Measurements from ENCODE around the gene PCED1B. TPM values are rescaled to one million over a fixed set of nuclear protein-coding genes. Genes with fewer than 3 reads are reported as not detected.
A peak's percentile ranks its signal among the peaks of the same experiment; 100 is the strongest.
"Not testable (repeated sequence)": the region's sequence is repeated elsewhere in the genome, so short reads cannot be mapped to it uniquely, and the experiment has no call there.

PCED1B gene
- total RNA-seq, 1 donor from 2014 or later, result 1.7 TPM

DNA sequence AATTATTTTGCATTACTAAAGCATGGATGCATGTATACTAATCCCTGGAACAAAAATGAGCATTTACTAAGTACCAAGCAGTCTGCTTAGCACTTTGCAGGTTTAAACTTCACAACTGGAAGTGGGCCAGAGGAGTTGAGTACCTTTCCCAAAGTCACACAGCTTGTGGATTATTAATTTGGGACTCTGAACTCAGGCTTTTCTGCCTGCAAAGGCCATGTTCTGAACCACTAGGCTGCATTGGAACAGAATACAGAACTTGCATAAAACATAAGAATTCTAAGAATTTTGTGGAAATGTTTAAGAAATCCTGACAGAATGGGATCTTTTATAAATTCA is 133.2 kb downstream of the PCED1B start:
- ATAC-seq, result no peak

DNA sequence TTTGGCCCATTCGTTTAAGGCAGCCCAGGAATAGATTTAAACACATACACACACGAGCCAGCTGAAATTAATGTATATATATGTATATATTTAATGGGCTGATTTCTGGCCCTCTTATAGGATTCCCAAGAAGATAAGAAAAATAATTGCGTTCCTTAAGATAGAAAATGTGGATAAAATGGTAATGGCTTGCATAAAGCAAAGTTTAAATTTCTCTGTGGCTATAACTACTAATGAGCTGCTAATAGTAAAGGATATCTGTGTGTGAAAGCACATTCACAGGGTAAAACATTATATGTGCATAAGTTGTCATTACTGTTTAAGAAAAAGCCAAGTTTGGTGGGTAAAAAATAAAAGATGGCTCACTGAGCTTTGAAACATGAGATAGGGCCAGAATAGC is 134.0 kb downstream of the PCED1B start:
- no peak for ATAC-seq

DNA sequence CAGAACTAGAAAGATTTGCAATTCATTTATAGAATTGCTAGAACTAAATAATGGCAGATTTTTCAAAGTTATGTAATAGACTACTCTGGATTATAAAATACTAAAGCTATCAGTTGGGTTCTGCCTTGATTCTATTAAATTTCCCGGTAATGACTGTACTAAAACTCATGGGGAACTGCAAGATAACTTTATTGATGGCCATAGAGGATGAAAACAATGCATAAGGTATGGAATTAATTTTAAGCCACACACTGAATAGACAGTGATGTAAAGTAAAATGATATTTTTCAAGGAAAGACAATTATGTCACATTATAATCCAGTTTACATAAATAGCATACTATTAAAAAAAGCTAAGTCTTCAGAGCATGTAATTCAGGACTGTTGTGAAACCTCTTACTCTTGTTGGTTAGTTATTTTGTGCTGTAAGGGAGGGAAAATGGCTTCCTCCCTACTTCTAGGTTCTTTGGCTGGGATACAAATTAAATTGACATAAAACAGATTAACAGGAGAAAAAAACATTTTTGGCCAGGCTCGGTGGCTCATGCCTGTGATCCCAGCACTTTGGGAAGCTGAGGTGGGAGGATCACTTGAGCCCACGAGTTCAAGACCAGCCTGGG is 134.7 kb downstream of the PCED1B start:
- no peak for ATAC-seq

DNA sequence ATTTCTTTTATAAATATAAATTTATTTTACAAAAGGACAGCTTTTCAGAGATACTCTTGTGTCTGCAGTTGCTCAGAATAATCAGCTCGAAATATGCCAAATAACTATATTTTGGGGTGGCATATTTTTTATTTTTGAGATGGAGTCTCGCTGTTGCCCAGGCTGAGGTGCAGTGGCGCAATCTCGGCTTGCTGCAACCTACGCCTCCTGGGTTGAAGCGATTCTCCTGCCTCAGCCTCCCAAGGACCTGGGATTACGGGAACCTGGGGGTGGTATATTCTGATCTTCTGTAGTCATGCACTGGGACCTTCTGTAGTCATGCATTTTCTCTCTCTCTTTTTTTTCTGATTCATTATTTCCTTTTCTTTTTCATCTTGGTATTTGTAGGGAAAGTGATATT is 135.3 kb downstream of the PCED1B start:
- no peak for ATAC-seq

DNA sequence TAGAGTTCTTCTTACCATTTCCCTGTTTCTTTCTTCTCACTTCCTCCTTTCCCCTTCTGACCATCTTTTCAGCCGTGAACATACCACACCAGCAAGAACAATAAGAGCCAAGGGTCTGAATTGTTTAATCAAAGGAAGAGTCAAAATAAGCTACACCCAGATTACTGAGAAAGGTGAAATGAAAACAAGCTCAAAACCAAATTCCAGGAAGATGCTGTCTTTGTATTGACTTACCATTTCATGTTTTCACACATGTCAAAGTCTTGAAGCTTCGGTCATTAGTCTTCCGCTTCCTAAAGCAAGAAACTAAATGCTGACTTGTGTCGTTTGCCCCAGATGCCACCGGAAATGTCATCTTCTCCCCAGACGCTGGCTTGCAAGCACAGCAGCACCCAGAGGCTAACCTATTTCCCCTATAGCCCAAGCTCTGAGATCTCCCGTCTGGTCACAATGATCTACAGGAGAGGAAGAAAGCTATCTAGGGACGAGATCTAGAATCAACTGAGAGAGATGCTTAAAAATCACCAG is 136.8 kb downstream of the PCED1B start:
- ATAC-seq, result peak; percentile 17

DNA sequence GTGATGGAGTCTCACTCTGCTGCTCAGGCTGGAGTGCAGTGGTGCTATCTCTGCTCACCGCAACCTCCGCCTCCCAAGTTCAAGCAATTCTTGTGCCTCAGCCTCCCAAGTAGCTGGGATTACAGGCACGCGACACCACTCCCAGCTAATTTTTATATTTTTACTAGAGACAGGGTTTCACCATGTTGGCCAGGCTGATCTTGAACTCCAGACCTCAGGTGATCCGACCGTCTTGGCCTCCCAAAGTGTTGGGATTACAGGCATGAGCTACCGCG is 138.1 kb downstream of the PCED1B start:
- ATAC-seq, result not testable (repeated sequence)

DNA sequence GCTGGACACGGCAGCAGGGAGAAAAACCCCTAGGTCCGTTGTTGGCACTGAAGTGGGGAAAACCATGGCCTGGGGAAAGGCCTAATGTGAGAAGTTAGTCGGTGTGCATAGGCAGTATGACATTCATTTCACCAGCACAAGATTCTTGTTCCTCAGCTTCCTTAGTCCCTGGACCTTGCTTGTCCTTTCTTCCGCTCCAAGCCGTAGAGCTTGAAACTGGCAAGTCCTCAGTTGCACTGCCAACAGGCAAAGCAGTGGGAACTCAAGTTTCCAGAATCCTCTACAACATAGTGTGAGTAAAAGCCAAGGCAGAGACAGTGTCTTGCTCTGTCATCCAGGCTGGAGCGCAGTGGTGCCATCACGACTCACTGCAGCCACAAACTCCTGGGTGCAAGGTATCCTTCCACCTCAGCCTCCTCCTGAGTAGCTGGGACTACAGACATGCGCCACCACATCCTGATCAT is 138.8 kb downstream of the PCED1B start:
- ATAC-seq, result no peak

DNA sequence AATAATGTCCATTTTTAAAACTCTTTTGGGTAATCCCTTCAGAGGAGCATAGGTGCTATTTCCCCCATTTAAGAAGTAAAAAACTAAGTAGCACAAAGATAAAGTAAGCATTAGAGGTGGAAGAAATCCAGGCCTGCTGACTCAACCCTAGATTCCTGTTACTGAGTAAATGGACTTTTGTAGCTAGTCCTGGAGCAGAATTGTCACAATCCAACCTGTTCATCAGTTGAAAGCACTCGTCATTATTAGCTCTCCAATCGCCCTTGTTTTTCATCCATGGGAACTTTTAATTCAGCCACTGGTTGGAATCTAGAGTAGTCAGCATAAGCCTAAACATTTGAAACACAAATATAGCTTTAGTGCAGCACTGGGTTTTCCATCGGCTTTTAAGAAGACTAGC is 139.8 kb downstream of the PCED1B start:
- ATAC-seq, result peak; percentile 53

DNA sequence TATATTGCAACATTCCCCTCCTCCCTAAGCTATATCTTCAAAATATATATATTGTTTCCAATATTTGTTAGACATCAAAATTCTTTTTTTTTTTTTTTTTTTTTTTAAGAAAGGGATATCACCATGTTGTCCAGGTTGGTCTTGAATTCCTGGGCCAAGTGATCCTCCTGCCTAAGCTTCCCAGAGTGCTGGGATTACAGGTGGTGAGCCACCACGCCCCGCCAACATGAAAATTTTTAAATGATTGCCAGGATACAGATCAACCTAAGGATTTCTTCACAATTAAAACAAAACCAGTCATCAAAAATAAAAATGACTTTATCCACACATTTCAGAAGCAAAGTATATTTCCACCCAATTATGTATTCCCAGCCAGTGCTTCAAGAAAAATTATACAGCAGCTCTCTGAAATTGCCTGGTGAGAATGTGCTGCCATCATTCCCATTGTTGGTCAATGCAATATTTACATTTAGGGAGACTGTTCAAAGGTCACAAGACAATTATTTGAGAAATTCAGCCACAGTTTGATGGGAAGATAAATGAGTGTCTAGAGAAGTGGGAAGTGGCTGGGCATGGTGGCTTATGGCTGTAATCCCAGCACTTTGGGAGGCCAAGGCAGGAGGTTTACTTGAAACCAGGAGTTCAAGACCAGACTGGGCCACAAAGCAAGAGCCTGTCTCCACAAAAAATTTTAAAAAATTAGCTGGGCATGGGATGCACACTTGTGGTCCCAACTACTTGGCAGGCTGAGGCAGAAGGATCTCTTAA is 142.0 kb downstream of the PCED1B start:
- no peak for ATAC-seq

DNA sequence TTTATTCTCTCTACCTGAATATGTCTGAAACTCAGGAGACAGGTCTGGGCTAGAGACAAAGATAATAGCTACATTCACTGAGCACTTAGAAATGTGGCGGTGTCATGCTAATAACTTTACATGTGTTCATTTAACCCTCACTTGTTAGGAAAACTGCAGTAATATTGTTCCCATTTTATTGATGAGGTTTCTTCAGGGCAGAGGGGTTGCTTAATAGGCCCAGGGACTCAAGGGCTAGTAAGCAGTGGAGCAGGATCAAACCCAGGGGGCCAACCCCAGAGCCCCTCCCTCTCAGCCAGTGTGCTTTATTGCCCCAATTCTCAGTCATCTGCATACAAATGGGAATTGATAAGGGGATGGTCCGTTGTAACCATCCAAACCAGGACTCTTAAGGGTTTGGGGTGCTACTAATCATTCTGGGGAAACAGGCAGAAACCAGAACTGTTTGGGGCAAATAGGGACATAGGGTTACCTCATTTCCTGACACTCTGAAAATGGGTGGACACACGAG is 143.2 kb downstream of the PCED1B start:
- ATAC-seq, result no peak

DNA sequence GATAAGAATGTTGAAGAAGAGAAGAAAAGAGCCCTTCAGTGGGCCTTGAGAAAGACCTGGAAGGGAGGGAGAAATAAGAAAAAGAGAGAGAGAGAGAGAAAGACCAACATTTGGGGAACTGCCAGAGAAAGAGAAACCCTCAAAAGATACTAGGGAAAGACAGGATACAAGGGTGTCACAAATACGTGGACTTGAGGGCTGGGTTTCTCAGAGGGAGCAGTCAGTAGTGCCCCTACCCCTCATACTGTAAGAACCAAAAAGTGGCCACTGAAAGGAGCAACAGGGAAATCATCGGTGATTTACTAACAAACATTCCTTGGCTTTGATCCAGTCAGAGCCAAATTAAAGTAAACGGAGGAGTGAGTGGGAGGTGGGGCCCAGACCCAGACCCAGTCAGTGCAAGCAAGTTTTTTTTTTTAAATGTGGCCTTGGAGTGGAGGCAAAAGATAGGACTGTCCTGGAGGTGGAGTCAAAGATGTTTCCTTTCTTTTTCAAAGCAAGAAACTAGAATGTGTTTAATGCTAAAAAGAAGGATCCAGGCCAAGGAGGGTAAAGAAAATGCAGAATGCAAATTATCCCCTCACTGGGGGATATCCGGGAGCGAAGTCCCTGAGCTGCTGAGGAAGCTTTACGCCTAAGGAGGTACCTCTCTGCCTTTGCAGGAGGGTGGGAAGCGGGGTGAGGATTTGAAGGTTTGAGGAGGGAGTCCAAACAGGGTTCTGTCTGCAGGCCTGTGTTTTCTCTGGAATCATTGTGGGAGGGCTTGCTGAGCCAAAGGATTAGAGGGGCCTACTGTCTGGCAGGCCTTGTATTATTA is 143.8 kb downstream of the PCED1B start:
- no peak for ATAC-seq

DNA sequence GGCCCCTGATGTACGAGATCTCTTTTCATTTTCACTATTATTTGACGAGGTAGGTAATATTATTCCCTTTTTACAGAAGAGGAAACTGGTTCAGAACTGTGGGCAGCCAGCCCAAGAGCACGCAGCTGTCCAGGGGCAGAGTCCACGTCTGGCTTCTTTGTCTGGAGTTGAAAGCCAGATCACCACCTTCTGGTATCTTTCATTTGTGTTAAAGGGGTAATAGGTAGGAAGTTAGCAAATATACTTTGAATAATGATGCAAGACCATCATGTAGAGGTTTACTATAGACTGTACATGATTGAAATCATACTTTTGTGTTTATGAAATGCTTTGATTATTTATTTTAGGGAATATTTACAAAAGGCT is 144.4 kb downstream of the PCED1B start:
- ATAC-seq, result no peak

DNA sequence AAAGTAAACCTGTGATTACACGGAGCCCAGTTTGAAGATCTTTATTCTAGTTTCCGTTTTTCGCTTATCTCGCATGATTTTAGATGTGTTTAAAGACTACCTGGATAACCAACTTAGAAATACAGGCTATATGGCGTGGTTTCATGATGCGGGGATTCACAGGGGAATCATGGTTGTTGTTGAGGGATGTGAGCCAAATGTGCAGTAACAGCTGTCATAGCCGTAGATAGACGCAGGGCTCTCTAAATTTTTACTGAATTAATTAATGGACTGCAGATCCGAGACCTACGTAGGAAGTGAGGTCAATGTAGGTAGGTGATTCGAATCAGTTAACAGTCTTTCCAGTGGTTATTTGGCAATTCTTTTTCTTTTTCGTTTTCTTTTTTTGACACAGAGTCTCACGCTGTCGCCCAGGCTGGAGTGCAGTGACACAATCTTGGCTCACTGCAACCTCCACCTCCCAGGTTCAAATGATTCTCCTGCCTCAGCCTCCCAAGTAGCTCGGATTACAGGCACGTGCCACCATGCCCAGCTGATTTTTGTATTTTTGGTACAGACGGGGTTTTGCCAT is 145.2 kb downstream of the PCED1B start:
- ATAC-seq, result no peak

DNA sequence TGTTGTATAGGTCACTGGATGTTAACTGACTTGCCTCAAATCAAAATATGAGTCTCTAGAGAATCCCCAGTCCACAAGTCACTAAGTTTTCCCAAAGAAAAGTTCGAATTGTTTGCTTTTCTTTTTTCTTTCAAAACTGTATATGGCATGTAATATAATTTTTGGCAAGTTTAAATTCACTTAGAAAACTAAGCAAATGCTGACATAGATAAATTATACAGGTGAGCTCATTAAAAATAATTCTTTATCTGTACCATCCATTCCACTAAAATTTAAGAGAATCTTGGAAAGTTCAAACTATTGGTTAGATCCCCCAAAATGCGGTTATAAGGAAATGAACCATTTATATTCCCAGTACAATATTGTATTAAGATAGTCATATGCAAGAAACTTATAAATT is 145.9 kb downstream of the PCED1B start:
- ATAC-seq, result no peak

DNA sequence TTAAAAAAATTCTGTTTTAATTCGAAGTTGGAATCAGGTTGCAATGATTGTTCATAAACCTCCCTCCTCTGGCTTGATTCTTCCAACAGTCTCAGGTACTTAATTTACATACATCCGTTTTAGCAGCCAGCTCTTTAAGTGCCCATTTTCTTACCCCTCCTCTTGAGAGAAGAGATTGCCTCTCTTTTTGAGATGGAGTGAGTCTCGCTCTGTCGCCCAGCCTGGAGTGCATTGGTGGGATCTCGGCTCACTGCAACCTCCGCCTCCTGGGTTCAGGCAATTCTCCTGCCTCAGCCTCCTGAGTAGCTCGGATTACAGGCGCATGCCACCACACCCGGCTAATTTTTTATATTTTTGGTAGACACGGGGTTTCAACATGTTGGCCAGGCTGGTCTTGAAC is 146.8 kb downstream of the PCED1B start:
- ATAC-seq, result no peak

DNA sequence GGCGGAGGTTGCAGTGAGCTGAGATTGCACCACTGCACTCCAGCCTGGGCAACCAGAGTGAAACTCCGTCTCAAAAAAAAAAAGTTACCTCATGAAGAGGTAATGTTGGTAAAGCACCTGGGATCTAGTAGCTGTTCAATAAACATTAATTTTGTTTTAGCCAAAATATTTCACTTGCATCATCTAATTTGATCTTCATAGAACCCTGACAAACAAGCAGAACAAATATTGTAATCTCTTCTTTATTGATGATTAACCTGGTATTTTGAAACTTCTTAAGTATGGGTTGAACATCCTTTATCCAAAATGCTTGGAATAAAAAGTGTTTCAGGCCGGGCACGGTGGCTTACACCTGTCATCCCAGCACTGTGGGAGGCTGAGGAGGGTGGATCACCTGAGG is 149.4 kb downstream of the PCED1B start:
- ATAC-seq, result no peak

DNA sequence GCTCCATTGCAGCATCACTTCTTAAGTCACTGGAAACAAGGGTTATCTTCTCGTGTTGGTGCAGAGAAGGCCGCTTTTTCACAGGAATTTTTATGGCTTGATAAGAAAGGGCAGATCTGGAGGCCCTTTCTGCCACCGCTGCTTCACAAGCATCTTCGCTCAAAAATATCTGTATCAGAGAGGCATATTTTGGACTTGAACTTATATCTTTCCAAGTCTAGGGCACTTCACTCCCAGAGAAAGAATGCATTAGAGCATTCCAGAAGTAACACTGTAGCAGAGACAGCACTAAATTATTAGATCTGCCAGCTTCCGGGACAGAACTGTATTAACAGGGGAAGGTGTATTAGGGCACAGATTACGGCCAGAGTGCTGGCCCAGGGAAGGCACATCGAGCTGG is 152.0 kb downstream of the PCED1B start:
- ATAC-seq, result no peak

DNA sequence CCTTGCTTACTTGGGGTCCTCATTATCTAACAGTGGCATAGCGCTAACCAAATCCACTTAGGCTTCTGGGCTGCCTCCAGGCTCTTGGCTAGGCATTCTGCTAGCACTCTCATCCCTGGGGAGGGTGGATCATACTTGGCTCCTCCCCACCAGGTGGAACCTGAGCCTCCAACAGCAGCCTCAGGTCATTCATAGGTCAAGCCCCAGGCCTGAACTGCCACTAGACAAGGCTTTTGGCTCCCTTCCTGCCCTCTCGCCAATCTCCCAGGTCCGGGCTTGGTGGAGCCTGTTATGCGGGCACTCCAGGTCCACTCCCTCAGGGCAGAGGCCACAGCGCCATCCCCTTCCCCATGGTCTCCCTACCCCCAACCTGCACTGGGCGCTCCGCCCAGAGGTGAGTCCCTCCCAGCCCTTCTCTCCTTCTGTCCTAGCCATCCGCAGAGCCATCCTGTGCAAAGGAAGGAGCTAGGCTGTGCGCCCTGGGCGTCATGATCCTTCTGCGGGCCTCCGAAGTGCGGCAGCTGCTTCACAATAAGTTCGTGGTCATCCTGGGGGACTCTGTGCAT is 155.2 kb downstream of the PCED1B start:
- ATAC-seq, result peak; percentile 24

DNA sequence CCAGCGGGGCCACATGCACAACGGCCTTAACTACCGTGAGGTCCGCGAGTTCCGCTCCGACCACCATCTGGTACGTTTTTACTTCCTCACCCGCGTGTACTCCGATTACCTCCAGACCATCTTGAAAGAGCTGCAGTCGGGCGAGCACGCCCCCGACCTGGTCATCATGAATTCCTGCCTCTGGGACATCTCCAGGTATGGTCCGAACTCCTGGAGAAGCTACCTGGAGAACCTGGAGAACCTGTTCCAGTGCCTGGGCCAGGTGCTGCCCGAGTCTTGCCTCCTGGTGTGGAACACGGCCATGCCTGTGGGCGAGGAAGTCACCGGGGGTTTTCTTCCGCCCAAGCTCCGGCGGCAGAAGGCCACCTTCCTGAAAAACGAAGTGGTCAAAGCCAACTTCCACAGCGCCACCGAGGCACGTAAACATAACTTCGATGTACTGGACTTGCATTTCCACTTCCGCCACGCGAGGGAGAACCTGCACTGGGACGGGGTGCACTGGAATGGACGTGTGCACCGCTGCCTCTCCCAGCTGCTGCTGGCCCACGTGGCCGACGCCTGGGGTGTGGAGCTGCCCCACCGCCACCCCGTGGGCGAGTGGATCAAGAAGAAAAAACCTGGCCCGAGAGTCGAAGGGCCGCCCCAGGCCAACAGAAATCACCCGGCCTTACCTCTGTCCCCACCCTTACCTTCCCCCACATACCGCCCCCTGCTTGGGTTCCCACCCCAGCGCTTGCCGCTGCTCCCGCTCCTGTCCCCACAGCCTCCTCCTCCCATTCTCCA is 156.0 kb downstream of the PCED1B start:
- ATAC-seq, result peak; percentile 8

DNA sequence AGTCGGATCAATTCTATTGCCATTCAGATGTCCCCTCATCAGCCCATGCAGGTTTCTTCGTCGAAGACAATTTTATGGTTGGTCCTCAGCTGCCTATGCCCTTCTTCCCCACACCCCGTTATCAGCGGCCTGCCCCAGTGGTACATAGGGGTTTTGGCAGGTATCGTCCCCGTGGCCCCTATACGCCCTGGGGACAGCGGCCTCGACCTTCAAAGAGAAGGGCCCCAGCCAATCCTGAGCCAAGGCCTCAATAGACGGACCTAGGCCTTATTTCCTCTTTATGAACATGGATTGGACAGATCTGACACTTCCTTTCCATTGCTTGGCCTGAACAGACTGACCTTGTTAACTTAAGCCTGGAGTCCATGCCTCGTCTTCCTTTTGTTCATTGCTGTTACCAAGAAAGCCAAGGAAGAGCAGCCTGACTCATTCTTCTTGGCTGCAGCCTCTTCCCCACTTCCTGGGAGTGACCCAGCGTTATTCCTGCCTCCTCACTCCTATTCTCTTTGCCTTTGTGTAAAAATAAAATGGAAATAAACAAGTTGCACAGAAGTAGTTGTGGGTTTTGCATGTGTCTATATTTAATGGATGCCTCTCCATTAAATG is 156.8 kb downstream of the PCED1B start:
- ATAC-seq, result peak; percentile 68

DNA sequence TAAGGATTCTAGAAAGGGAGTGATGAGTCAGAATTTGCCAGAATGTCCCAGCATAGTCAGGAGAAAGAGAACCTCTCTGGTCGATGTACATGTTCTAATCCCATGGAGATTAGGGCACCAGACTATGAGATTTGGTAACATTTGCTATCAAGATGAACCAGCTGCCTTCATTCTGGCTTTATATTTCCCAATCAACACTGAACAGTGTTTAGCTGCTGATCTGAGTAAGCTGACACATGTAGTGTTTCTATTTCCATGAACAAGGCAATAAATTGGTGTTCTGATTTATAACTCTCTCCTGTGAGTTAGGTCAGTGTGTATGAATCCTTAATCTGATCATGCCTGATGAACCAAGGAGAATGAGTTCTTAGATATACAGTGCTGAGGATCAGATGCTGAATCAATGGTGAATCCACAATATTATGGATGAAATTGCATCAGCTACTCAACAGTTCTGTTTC is 158.4 kb downstream of the PCED1B start:
- no peak for ATAC-seq
